Measurements from ENCODE around the gene PDE11A. TPM values are rescaled to one million over a fixed set of nuclear protein-coding genes. Genes with fewer than 3 reads are reported as not detected.

The PDE11A gene
- total RNA-seq, 2 experiments from 2014 or later, result not detected

GRCh38 chr2:178114462-178114861, 41.9 kb upstream of the PDE11A start:
- Mint-ChIP-seq H3K27me3 (no peaks in the 10 kb centered on the region), H3K27ac (peak overlapping the region; percentile 42), H3K4me3 (no peak overlapping the region), H3K4me1 (ENCODE audit: low read depth) (peaks cover 29% of the 10 kb centered on the region), H3K9me3 (no peaks in the 10 kb centered on the region), H3K36me3 (ENCODE audit: low read depth) (peaks cover 4% of the 10 kb centered on the region)
- no peak for DNase-seq
- ChIA-PET CTCF (interaction anchor here (0.7 to 2.7 kb wide), 3 partner anchors 76 to 165 kb away, joined by 3 to 11 read pairs (median 3); no protein-coding TSS in a partner anchor), POLR2A (interaction anchor here (1.3 kb wide), 1 partner anchor 300 kb away, joined by 3 read pairs; no protein-coding TSS in a partner anchor)
- intact Hi-C loops (cut with micrococcal nuclease), result loop anchor here (2.0 kb wide), 1 partner anchor 80 kb away; the partner anchor contains the start of gene OSBPL6
- no peak for ATAC-seq
- TF ChIP-seq CTCF (IDR thresholded peaks at IDR 0.05), result no peak

- ChIA-PET CTCF (interaction anchor here (0.5 to 3.5 kb wide), 46 partner anchors 9 to 588 kb away, joined by 3 to 34 read pairs (median 4); partner anchors contain the start of genes PJVK and PRKRA), POLR2A (interaction anchor here (0.5 to 3.1 kb wide), 4 partner anchors 9 to 301 kb away, joined by 3 to 13 read pairs (median 5); no protein-coding TSS in a partner anchor)
- Mint-ChIP-seq H3K36me3 (ENCODE audit: low read depth) (peaks cover 4% of the 10 kb centered on the region), H3K4me1 (ENCODE audit: low read depth) (peaks cover 29% of the 10 kb centered on the region), H3K27me3 (no peaks in the 10 kb centered on the region), H3K27ac (peak within 1 kb of the TSS; percentile 77), H3K9me3 (no peaks in the 10 kb centered on the region), H3K4me3 (peak within 1 kb of the TSS; percentile 93)
- ATAC-seq (peak; percentile 94), DNase-seq (peak; percentile 92)
- intact Hi-C loops (cut with micrococcal nuclease), result no loop called here
- peak; percentile 96 for TF ChIP-seq CTCF (IDR thresholded peaks at IDR 0.05)
These were observed 39.9 kb upstream of the PDE11A start, which contains the start of gene RBM45 for GRCh38 chr2:178112202-178113152. RBM45 (plus strand) TSS chr2:178112437; CDS start chr2:178112547, 110 bp downstream.

- CTCF ChIA-PET, result interaction anchor here (0.5 to 3.5 kb wide), 40 partner anchors 9 to 522 kb away, joined by 3 to 34 read pairs (median 5); partner anchors contain the start of genes PJVK and PRKRA
- no peaks in the 10 kb centered on the region for H3K27me3 Mint-ChIP-seq
These were observed 39.2 kb upstream of the PDE11A start for GRCh38 chr2:178111743-178112142.

GRCh38 chr2:178110681-178111080, 38.1 kb upstream of the PDE11A start:
- H3K9me3 Mint-ChIP-seq, result no peaks in the 10 kb centered on the region
- intact Hi-C loops (cut with micrococcal nuclease), result loop anchor here (2.0 kb wide), 1 partner anchor 170 kb away; no protein-coding TSS in a partner anchor

More at GRCh38 chr2:178111743-178112142, 39.2 kb upstream of the PDE11A start:
- POLR2A ChIA-PET, result interaction anchor here (0.5 to 3.1 kb wide), 3 partner anchors 9 to 302 kb away, joined by 3 to 13 read pairs (median 6); no protein-coding TSS in a partner anchor
- ATAC-seq (no peak), DNase-seq (no peak)
- Mint-ChIP-seq H3K4me3 (peak overlapping the region; percentile 93), H3K9me3 (no peaks in the 10 kb centered on the region), H3K27ac (peak overlapping the region; percentile 77), H3K4me1 (ENCODE audit: low read depth) (peaks cover 29% of the 10 kb centered on the region), H3K36me3 (ENCODE audit: low read depth) (peaks cover 4% of the 10 kb centered on the region)
- intact Hi-C loops (cut with micrococcal nuclease), result loop anchor here (2.0 kb wide), 1 partner anchor 169 kb away; no protein-coding TSS in a partner anchor
- TF ChIP-seq CTCF (IDR thresholded peaks at IDR 0.05), result no peak

More at GRCh38 chr2:178110681-178111080, 38.1 kb upstream of the PDE11A start:
- Mint-ChIP-seq H3K27ac (no peak overlapping the region), H3K4me3 (no peak overlapping the region), H3K4me1 (ENCODE audit: low read depth) (peaks cover 29% of the 10 kb centered on the region), H3K27me3 (no peaks in the 10 kb centered on the region), H3K36me3 (ENCODE audit: low read depth) (no peaks in the 10 kb centered on the region)
- ChIA-PET CTCF (interaction anchor here (0.7 to 3.5 kb wide), 8 partner anchors 9 to 308 kb away, joined by 3 to 34 read pairs (median 6); no protein-coding TSS in a partner anchor), POLR2A (interaction anchor here (3.1 kb wide), 1 partner anchor 303 kb away, joined by 13 read pairs; no protein-coding TSS in a partner anchor)
- TF ChIP-seq CTCF (IDR thresholded peaks at IDR 0.05), result no peak
- DNase-seq (no peak), ATAC-seq (no peak)
